HG03469 (cell line): ENCODE results near the gene B2M.
"Not testable (repeated sequence)": the region's sequence is repeated elsewhere in the genome, so short reads cannot be mapped to it uniquely, and the experiment has no call there.

ENCODE experiments used
- ATAC-seq: cut with Tn5 transposase; IDR thresholded peaks from one replicate; pipeline ENCODE4 v1.9.1; 2021; ENCODE audit warnings: mild to moderate bottlenecking, moderate library complexity, moderate number of reproducible peaks; ENCODE audit not compliant: unreplicated experiment

B2M gene

GRCh38 chr15:44720460-44721176 is 9.3 kb downstream of the B2M start:
- no peak for ATAC-seq

GRCh38 chr15:44722011-44722410 is 10.7 kb downstream of the B2M start:
- ATAC-seq, result no peak

- no peak for ATAC-seq
Measured at GRCh38 chr15:44726136-44726535, 14.8 kb downstream of the B2M start.

DNA sequence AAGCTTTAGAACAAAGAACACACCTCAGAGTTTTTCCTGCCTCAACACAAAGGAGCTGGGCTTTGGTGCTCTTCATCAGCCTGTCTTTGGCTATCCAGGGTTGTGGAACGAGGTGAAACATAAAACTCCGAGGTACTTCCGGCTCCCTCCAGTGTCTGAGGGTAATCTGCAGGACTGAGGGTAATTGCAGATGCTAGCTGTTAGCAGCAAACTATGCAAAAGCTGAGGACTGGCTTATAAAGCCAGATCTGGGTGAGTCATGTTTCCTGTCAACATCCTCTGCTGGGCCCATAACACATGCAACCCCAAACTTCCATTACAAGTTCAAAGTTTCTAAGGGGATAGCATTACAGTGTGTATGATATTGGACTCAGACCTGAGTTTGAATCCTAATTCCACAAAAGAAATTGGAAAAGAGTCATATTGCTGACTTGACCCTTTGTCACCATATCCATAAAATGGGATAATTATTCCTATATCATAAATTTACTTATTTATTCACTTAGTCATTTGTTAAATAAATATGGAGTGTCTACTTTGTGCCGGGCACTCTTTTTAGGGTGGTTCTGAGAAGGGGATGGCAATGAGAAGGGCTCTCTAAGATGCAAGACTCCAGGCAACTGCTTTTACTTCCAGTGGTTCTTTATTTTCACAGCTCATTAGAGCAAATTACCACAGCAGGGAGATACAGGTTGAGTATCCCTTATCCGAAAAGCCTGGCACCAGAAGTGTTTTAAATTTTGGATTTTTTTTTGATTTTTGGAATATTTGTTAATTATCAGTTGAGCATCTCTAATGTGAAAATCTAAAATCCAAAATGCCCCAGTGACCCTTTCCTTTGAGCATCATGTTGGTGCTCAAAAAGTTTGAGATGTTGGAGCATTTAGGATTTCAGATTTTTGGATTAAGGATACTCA is 15.5 kb downstream of the B2M start:
- peak; percentile 32 for ATAC-seq

- no peak for ATAC-seq
Measured at GRCh38 chr15:44727485-44728231, 16.3 kb downstream of the B2M start.

DNA sequence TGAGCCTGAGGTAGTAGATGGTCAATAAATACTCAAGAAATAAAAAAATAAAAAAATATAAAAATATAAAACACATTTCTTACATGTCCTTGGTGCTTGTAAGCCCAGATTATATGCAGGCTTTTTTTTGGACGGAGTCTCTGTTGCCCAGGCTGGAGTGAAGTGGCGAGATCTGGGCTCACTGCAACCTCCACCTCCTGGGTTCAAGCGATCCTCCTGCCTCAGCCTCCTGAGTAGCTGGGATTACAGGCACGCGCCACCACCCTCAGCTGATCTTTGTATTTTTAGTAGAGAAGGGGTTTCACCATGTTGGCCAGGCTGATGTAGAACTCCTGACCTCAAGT is 16.9 kb downstream of the B2M start:
- ATAC-seq, result not testable (repeated sequence)

GRCh38 chr15:44728576-44729407 is 17.5 kb downstream of the B2M start:
- ATAC-seq, result peak; percentile 52

GRCh38 chr15:44729408-44730127 is 18.3 kb downstream of the B2M start:
- no peak for ATAC-seq

DNA sequence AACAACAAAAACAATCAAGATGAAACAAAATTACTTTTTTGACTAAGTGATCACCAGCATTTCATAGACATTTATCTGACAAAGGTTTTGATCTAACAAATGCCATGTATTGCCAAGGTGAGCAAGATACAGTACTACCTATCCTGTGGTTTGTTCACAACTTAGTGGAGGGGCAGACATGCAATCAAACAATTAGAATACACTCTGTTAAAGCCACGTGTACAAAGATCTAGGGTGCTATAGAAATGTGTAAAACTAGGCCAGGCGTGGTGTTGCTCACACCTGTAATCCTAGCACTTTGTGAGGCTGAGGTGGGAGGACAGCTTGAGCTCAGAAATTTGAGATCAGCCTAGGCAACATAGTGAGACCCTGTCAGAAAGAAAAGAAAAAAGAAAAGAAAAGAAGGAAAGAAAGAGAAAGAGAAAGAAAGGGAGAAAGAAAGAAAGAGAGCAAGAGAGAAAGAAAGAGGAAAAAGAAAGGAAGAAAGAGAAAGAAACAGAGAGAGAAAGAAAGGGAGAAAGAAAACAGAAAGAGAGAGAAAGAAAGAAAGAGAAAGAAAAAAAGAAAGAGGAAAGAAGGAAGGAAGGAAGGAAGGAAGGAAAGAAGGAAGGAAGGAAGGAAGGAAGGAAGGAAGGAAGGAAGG is 23.6 kb downstream of the B2M start:
- no peak for ATAC-seq

DNA sequence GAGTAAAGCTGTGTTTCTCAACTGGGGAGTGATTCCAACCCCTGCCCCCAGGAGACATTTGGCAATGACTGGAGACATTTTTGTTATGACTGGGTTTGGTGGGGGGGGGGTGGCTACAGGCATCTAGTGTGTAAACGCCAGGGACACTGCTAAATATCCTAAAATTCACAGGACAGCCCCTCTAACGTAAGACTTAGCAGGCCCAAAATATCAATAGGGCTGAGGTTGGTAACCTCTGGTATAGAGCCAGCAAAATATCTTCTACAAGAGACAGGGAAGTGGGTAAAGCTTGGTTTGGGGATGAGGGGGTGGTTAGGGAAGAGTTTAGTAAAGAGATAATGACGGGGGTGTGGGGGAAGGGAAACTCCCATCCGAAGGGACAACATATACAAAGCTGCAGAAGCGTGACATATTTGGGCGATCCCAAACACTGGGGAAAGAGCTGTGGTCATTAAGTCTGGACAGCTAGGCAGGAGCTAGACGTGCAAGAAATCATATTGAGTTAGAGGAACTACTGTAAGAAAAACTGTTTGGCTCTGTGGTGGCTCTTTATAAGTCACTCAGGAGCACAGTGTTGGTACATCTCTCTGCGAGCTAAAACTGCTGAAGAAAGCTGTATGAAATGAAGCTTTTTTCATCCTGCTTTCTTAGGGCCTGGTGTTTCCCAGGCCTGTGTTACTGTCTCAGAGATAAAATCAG is 24.3 kb downstream of the B2M start:
- no peak for ATAC-seq

DNA sequence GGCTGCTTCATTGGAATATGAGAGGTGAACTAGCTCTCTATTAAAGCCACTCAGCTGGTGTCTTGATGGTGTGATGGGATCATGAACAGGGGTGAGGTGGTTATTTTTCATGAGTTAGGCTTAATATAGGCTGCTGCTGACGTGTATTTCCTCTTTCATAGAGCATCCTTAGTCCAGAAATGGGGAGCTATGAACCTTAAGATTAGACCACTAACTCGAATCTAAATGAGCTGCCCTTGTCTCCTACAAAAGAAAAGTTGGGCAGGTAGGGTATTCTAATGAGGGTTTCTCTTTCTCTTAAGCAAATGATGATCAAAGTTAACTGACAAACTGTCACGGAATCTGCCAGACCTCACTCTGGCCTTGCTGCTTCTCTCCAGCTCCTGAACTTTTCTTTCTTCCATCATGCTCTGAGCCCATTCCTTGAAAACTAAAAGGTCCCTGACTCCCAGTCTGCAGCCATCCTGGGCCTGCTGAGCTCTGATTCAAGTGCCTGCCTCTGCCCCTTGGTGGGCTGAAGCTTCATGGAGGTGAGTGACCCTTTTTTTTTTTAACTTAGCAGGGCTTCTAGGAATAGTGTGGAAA is 25.0 kb downstream of the B2M start, which contains the start of gene TRIM69:
Gene TRIM69 (plus strand): TSS at position 348 of the 585 bp plus-strand sequence. CDS start 177 bp downstream, at position 525.
- ATAC-seq, result no peak

- no peak for ATAC-seq
Measured at GRCh38 chr15:44738340-44738984, 27.1 kb downstream of the B2M start.

DNA sequence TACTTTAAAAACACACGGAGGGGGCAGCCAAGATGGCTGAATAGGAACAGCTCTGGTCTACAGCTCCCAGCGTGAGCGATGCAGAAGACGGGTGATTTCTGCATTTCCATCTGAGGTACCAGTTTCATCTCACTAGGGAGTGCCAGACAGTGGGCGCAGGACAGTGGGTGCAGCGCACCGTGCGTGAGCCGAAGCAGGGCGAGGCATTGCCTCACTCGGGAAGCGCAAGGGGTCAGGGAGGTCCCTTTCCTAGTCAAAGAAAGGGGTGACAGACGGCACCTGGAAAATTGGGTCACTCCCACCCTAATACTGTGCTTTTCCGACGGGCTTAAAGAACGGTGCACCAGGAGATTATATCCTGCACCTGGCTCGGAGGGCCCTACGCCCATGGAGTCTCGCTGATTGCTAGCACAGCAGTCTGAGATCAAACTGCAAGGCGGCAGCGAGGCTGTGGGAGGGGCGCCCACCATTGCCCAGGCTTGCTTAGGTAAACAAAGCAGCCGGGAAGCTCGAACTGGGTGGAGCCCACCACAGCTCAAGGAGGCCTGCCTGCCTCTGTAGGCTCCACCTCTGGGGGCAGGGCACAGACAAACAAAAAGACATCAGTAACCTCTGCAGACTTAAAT is 28.0 kb downstream of the B2M start:
- ATAC-seq, result not testable (repeated sequence)

DNA sequence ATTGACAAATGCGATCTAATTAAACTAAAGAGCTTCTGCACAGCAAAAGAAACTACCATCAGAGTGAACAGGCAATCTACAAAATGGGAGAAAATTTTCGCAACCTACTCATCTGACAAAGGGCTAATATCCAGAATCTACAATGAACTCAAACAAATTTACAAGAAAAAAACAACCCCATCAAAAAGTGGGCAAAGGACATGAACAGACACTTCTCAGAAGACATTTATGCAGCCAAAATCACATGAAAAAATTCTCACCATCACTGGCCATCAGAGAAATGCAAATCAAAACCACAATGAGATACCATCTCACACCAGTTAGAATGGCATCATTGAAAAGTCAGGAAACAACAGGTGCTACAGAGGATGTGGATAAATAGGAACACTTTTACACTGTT is 32.1 kb downstream of the B2M start:
- ATAC-seq, result not testable (repeated sequence)

GRCh38 chr15:44753345-44753744 is 42.0 kb downstream of the B2M start:
- no peak for ATAC-seq

DNA sequence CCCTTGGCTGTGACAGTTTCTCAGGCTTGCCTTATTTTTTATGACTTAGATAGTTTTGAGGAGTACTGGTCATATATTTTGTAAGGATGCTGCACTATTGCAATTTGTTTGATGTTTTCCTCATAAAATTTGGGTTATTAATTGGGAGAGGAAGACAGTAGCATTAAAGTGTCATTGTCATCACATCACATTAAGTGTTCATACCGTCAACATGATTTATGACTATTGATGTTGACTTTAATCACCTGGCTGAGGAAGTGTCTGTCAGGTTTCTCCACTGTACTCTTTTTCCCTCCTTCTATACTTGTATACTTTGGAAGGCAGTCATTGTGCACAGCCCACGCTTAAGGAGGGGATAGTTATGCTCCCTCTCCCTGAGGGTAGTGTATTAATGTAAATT is 51.9 kb downstream of the B2M start:
- ATAC-seq, result no peak

GRCh38 chr15:44763848-44764247 is 52.5 kb downstream of the B2M start:
- no peak for ATAC-seq
